ENCODE data around the gene S100PBP. TPM values are rescaled to one million over a fixed set of nuclear protein-coding genes. Genes with fewer than 3 reads are reported as not detected.

Gene S100PBP
- total and polyA plus RNA-seq, 2 donors (not counting 3 experiments of a cell fraction or from before 2014, with no cell fraction given) = 15.4 to 38.6 TPM

GRCh38 chr1:32848354-32849063 is 31.1 kb downstream of the S100PBP start:
- H3K9me3 ChIP-seq (replicated peaks; ENCODE audit: control insufficient read depth, insufficient read depth, low read length) = no peaks in the 10 kb centered on the region
- no peaks in the 10 kb centered on the region for H3K9me1 ChIP-seq (replicated peaks; ENCODE audit: control insufficient read depth, extremely low read depth, insufficient read depth, low read length)
- H3K4me3 ChIP-seq (replicated peaks in 1 of 3; ENCODE audit: insufficient read depth in 1 of 3, low read depth in 1 of 3, low read length in 3 of 3) = no peak overlapping the region
- ChIA-PET POLR2A (no interaction called here), CTCF (no interaction called here)
- H4K20me1 ChIP-seq (replicated peaks; ENCODE audit: control insufficient read depth, extremely low read depth, insufficient read depth, low read length) = no peaks in the 10 kb centered on the region
- DNase-seq (ENCODE audit: low read depth, low spot score) (no peak), FAIRE-seq (no peak)
- no peaks in the 10 kb centered on the region for H3K27me3 ChIP-seq (ENCODE audit: control insufficient read depth in 2 of 2, insufficient read depth in 2 of 2, low read length in 2 of 2)
- no peak overlapping the region for H3K27ac ChIP-seq (ENCODE audit: insufficient read depth, low read depth, low read length)
- no peak overlapping the region for H3K9ac ChIP-seq (replicated peaks; ENCODE audit: extremely low read depth, insufficient read depth, low read length)
- no peak overlapping the region for H2AFZ ChIP-seq (ENCODE audit: low read depth, low read length)
- intact Hi-C loops (cut with micrococcal nuclease) = no loop called here
- no peak overlapping the region for H3K4me2 ChIP-seq (ENCODE audit: insufficient read depth, low read length)
- TF ChIP-seq EZH2 (IDR thresholded peaks at IDR 0.05; ENCODE audit: borderline replicate concordance, low read depth, low read length, severe bottlenecking) = no peak
- TF ChIP-seq CTCF (IDR thresholded peaks at IDR 0.05; ENCODE audit: extremely low read depth in 1 of 2, insufficient read depth in 1 of 2, low read depth in 1 of 2, low read length in 2 of 2) = no peak
- TF ChIP-seq GATA2 (IDR thresholded peaks at IDR 0.05; ENCODE audit: insufficient read depth, insufficient read length, low read depth, low read length) = no peak
- no peak for TF ChIP-seq MYC (IDR thresholded peaks at IDR 0.05; ENCODE audit: low read depth, low read length)
- no peak for TF ChIP-seq JUN (IDR thresholded peaks at IDR 0.05; ENCODE audit: borderline replicate concordance, insufficient read depth, insufficient read length, low read depth)
- no peak for TF ChIP-seq FOS (IDR thresholded peaks at IDR 0.05; ENCODE audit: borderline replicate concordance, insufficient read depth, low read length)
- TF ChIP-seq POLR2A (IDR thresholded peaks at IDR 0.05; ENCODE audit: low read depth, low read length) = no peak
- no peak for TF ChIP-seq MAX (IDR thresholded peaks at IDR 0.05; ENCODE audit: insufficient read depth, insufficient read length)
- TF ChIP-seq POLR2AphosphoS5 (IDR thresholded peaks at IDR 0.05; ENCODE audit: insufficient read depth, low read depth, low read length) = no peak
- no TSS peak for BruUV-seq (replicated peaks)
- H3K79me2 ChIP-seq (ENCODE audit: control insufficient read depth, insufficient read depth, low read length) = no peaks in the 10 kb centered on the region
- H3K4me1 ChIP-seq (ENCODE audit: control insufficient read depth, extremely low read depth, insufficient read depth, low read length) = no peaks in the 10 kb centered on the region
- dilution Hi-C loops (cut with MboI; ENCODE audit: extremely low pct_ligation_motif_present, low sequenced_read_pairs) = no loop called here
- H3K36me3 ChIP-seq (ENCODE audit: control insufficient read depth in 2 of 2, extremely low read depth in 1 of 2, insufficient read depth in 2 of 2, low read length in 2 of 2) = peaks cover 0 to 2% of the 10 kb centered on the region in 2 experiments
